GM12878 (cell line): ENCODE measurements around the gene GM2A. TPM values are rescaled to one million over a fixed set of nuclear protein-coding genes. Genes with fewer than 3 reads are reported as not detected.

ENCODE experiments used
- ATAC-seq: fragments of 200-7000 bp; cut with Tn5 transposase; 3 replicates; pipeline ENCODE4 v1.9.1; 2020; ENCODE audit warnings: mild to moderate bottlenecking, moderate library complexity
- BruUV-seq: library from RNA; stranded (reverse); fragments of 400-500 nt; replicated peaks from 2 replicates; lab custom pipeline; 2021; lab: Mats Ljungman, UMichigan
- CTCF ChIA-PET: fragments of 300-600 bp; sonication (Branson Sonifier 250); formaldehyde crosslinking; extraction: SDS; loops from one replicate; lab custom pipeline; 2021; ENCODE audit warnings: inconsistent platforms; lab: Yijun Ruan, JAX
- POLR2A ChIA-PET: fragments of 350-600 bp; formaldehyde crosslinking; extraction: SDS; loops from one replicate; lab custom pipeline; 2021; ENCODE audit warnings: inconsistent platforms; lab: Charles Lee
- RAD21 ChIA-PET: fragments of 300-600 bp; sonication (Branson Sonifier 250); formaldehyde crosslinking; loops from one replicate; lab custom pipeline; 2023; ENCODE audit warnings: antibody characterized with exemption; ENCODE audit not compliant: unreplicated experiment; lab: Charles Lee
- SMC1A ChIA-PET: fragments of 300-600 bp; sonication (Branson Sonifier 250); formaldehyde crosslinking; loops from one replicate; lab custom pipeline; 2023; ENCODE audit not compliant: unreplicated experiment, uncharacterized antibody; lab: Charles Lee
- DNase-seq: peaks from one replicate; pipeline ENCODE4 v3.0.0-alpha.2; 2011; ENCODE audit warnings: low read depth, low spot score
- FAIRE-seq: peaks from 3 replicates; lab custom pipeline; 2011; peaks lifted over from hg19 to GRCh38; lab: Jason Lieb, UNC
- H2AFZ ChIP-seq: 2 replicates; pipeline ENCODE4 v1.6.0; 2011; ENCODE audit warnings: low read depth, low read length, control low read depth; ENCODE audit not compliant: control insufficient read depth
- H3K27ac ChIP-seq: 2 replicates; pipeline ENCODE4 v1.5.1; 2011; ENCODE audit warnings: control low read depth; ENCODE audit not compliant: control insufficient read depth, insufficient read depth
- H3K27me3 ChIP-seq, 2 experiments: replicated peaks in 1 of 2; 2 replicates each; pipeline versions ENCODE4 v1.6.0 to v1.6.1; 2011; ENCODE audit warnings: low read length in 1 of 2; ENCODE audit not compliant: control insufficient read depth in 2 of 2, insufficient read depth in 2 of 2
- H3K36me3 ChIP-seq, 2 experiments: 2 replicates each; pipeline ENCODE4 v1.5.1; 2011; ENCODE audit warnings: low read length in 1 of 2; ENCODE audit not compliant: control insufficient read depth in 2 of 2, insufficient read depth in 2 of 2
- H3K4me1 ChIP-seq: 2 replicates; pipeline ENCODE4 v1.6.1; 2011; ENCODE audit warnings: mild to moderate bottlenecking, low read length, moderate library complexity, mixed read lengths; ENCODE audit not compliant: control insufficient read depth, insufficient read depth
- H3K4me2 ChIP-seq: 2 replicates; pipeline ENCODE4 v1.6.0; 2011; ENCODE audit warnings: control low read depth; ENCODE audit not compliant: control insufficient read depth, insufficient read depth
- H3K4me3 ChIP-seq: fragments of 200-600 bp; sonication (generic); 2 replicates; pipeline ENCODE4 v1.5.1; 2016
- H3K79me2 ChIP-seq: 2 replicates; pipeline ENCODE4 v1.6.0; 2011; ENCODE audit warnings: low read length; ENCODE audit not compliant: control insufficient read depth, insufficient read depth
- H3K9ac ChIP-seq: 2 replicates; pipeline ENCODE4 v1.8.0; 2011; ENCODE audit warnings: low read length, control low read depth, mixed read lengths; ENCODE audit not compliant: control insufficient read depth, insufficient read depth
- H3K9me3 ChIP-seq: replicated peaks from 3 replicates; pipeline ENCODE4 v1.5.1; 2011; ENCODE audit warnings: mild to moderate bottlenecking, low read length; ENCODE audit not compliant: control insufficient read depth, insufficient read depth
- H4K20me1 ChIP-seq: 2 replicates; pipeline ENCODE4 v1.6.0; 2011; ENCODE audit not compliant: control insufficient read depth, insufficient read depth
- ATF7 ChIP-seq: fragments of 450-650 bp; IDR thresholded peaks from 2 replicates; pipeline ENCODE4 v1.6.1; 2016; ENCODE audit warnings: low read depth, mild to moderate bottlenecking
- BRCA1 ChIP-seq: IDR thresholded peaks from 2 replicates; pipeline ENCODE4 v1.6.1; 2011; ENCODE audit warnings: low read depth, low read length, improper control_type of control experiment
- CHD4 ChIP-seq: fragments of 200-600 bp; sonication (generic); IDR thresholded peaks from 2 replicates; pipeline ENCODE4 v1.6.1; 2016; ENCODE audit warnings: mild to moderate bottlenecking
- EED ChIP-seq: sonication (generic); IDR thresholded peaks from 2 replicates; pipeline ENCODE4 v1.6.1; 2016; ENCODE audit warnings: antibody characterized with exemption, low read depth
- EZH2 ChIP-seq: IDR thresholded peaks from 2 replicates; pipeline ENCODE4 v1.6.1; 2012; ENCODE audit warnings: low read depth, mild to moderate bottlenecking, control low read depth, inconsistent platforms, low read length, borderline replicate concordance; ENCODE audit not compliant: control insufficient read depth
- IRF4 ChIP-seq: IDR thresholded peaks from 2 replicates; pipeline ENCODE4 v1.6.1; 2011; ENCODE audit warnings: low read depth, low read length
- KAT2A ChIP-seq: conservative IDR thresholded peaks from 2 replicates; pipeline ENCODE4 v1.6.1; 2011; ENCODE audit warnings: low read depth, low read length; ENCODE audit not compliant: control insufficient read depth
- LARP7 ChIP-seq: fragments of 450-650 bp; IDR thresholded peaks from 2 replicates; pipeline ENCODE4 v1.6.1; 2017; ENCODE audit warnings: mild to moderate bottlenecking
- MEF2A ChIP-seq: IDR thresholded peaks from 2 replicates; pipeline ENCODE4 v1.6.1; 2011; ENCODE audit warnings: low read depth, mild to moderate bottlenecking, low read length, moderate library complexity; ENCODE audit not compliant: insufficient read depth
- NFYB ChIP-seq: IDR thresholded peaks from 2 replicates; pipeline ENCODE4 v1.6.1; 2011; ENCODE audit warnings: low read depth, mild to moderate bottlenecking, low read length, improper control_type of control experiment, moderate library complexity; ENCODE audit not compliant: insufficient read depth
- RAD51 ChIP-seq: fragments of 450-650 bp; IDR thresholded peaks from 2 replicates; pipeline ENCODE4 v1.6.1; 2016; ENCODE audit warnings: moderate library complexity, mild to moderate bottlenecking, inconsistent platforms
- SUPT20H ChIP-seq: IDR thresholded peaks from 2 replicates; pipeline ENCODE4 v1.6.1; 2011; ENCODE audit warnings: low read depth, mild to moderate bottlenecking, low read length, moderate library complexity, borderline replicate concordance; ENCODE audit not compliant: control insufficient read depth
- YBX1 ChIP-seq: fragments of 450-650 bp; IDR thresholded peaks from 2 replicates; pipeline ENCODE4 v1.6.1; 2016; ENCODE audit warnings: antibody characterized with exemption
- ZBED1 ChIP-seq: IDR thresholded peaks from 2 replicates; pipeline ENCODE4 v1.6.1; 2016; ENCODE audit warnings: borderline replicate concordance
- WGBS: methylation state at CpG from one replicate; pipeline ENCODE4 v1.1.6; 2016; ENCODE audit warnings: low lambda C conversion rate; ENCODE audit not compliant: insufficient replicate concordance, insufficient coverage; ENCODE audit errors: missing lambda C conversion rate; 5-methylcytosine and 5-hydroxymethylcytosine counted together
- in situ Hi-C: fragments of 300-500 bp; cut with MboI; formaldehyde crosslinking; loops from 9 replicates; pipeline ENCODE4 v1.14.3; 2018; ENCODE audit warnings: mixed read lengths
- intact Hi-C: fragments of 100-400 bp; cut with micrococcal nuclease; formaldehyde crosslinking; loops from one replicate; pipeline ENCODE4 v1.14.2; 2022; ENCODE audit not compliant: unreplicated experiment
- polyA plus RNA-seq, 11 experiments: library from polyadenylated mRNA; depleted of rRNA in 4 of 11; unstranded in 6 of 11; stranded (reverse) in 5 of 11; fragments of >200 nt; fragmentation: Nextera tagmentation in 4 of 11; fragmentation: Illumina TruSeq in 1 of 11; extraction: Ambion mirVana in 4 of 11; extraction: Trizol in 1 of 11; gene quantifications; 1 replicate in 1 of 11; 2 replicates in 10 of 11; pipeline versions ENCODE4 v1.2.1 to v1.2.3, GENCODE V29; 2011 to 2016; ENCODE audit warnings: inconsistent platforms in 2 of 11, missing spikeins in 2 of 11, low read depth in 1 of 11
- total RNA-seq, 4 experiments: library from RNA; depleted of rRNA in 3 of 4; stranded (reverse); fragments of >200 nt in 3 of 4; fragmentation: Illumina TruSeq in 1 of 4; extraction: Trizol in 1 of 4; gene quantifications; 2 replicates each; pipeline versions ENCODE4 v1.2.1 to v1.2.3, GENCODE V29; 2013 to 2021
- TF ChIP-seq, protein P1 (sequence below): fragments of 450-650 bp; conservative IDR thresholded peaks from 2 replicates; pipeline ENCODE4 v1.6.1; 2017; ENCODE audit warnings: mild to moderate bottlenecking, moderate library complexity
- TF ChIP-seq, protein P2 (sequence below): IDR thresholded peaks from 2 replicates; pipeline ENCODE4 v1.6.1; 2012; ENCODE audit warnings: low read depth, low read length, improper control_type of control experiment
- TF ChIP-seq, protein P3 (sequence below): fragments of 450-650 bp; IDR thresholded peaks from 2 replicates; pipeline ENCODE4 v1.6.1; 2017; ENCODE audit warnings: borderline replicate concordance
- TF ChIP-seq, protein P4 (sequence below): IDR thresholded peaks from 2 replicates; pipeline ENCODE4 v1.6.1; 2012; ENCODE audit warnings: low read length, inconsistent platforms

The GM2A gene
- total and polyA plus RNA-seq, 10 of the 15 experiments (the other 5 are each of a cell fraction or from before 2014, with no cell fraction given): 33.6 to 106 (median 68.2) TPM

DNA sequence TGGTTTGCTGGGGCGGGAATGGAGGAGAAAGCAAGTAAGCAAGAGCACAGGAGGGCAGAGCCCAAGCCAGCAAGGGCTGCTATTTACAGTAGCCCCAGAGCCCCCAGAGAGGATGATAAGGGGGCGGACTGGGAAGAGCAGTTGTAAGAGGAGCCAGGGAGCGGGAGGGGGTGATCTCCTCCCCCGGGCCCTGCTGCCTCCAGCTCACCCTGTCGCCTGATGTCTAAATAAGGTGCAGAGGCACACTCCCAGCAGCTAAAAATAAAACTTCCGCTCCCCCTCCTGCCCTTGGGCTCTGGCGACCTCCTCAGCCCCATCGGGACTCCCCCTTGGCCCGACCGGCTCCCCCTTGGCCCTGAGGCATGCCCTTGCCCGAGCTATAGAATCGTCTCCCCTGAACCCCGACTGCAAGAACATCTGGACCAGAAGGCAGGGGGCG lies 14.7 kb upstream of the GM2A start:
- ChIA-PET POLR2A (interaction anchor here (0.8 to 10.2 kb wide), 14 partner anchors 10 to 156 kb away, joined by 3 to 290 read pairs (median 6); partner anchors contain the start of genes ANXA6, CCDC69 and GM2A), RAD21 (interaction anchor here (0.8 to 7.0 kb wide), 33 partner anchors 9 to 186 kb away, joined by 3 to 105 read pairs (median 8); partner anchors contain the start of genes ANXA6, CCDC69 and GM2A), SMC1A (interaction anchor here (0.7 to 11.1 kb wide), 27 partner anchors 13 to 233 kb away, joined by 3 to 325 read pairs (median 5); partner anchors contain the start of genes ANXA6, CCDC69, GM2A and TNIP1), CTCF (interaction anchor here (0.8 to 9.9 kb wide), 30 partner anchors 9 to 190 kb away, joined by 3 to 293 read pairs (median 6); partner anchors contain the start of genes ANXA6, CCDC69 and GM2A)
- ATAC-seq: peak; percentile 73
- H3K36me3 ChIP-seq: no peaks in the 10 kb centered on the region
- H3K79me2 ChIP-seq: no peaks in the 10 kb centered on the region; the same call in none of the 2 replicates
- H3K4me3 ChIP-seq: peak overlapping the region; percentile 66; the same call in 1 of the 2 replicates
- peak overlapping the region; percentile 84 for H2AFZ ChIP-seq
- in situ Hi-C loops: no loop called here
- 6% methylated on average over 14 of the region's 14 CpGs for WGBS
- H3K4me1 ChIP-seq: peaks cover 68% of the 10 kb centered on the region
- H4K20me1 ChIP-seq: no peaks in the 10 kb centered on the region
- peak overlapping the region; percentile 77 for H3K9ac ChIP-seq
- DNase-seq: no peak
- no TSS peak for BruUV-seq
- FAIRE-seq: no peak
- H3K4me2 ChIP-seq: peak overlapping the region; percentile 96
- intact Hi-C loops: loop anchor here (1.0 to 2.0 kb wide), 3 partner anchors 14 to 112 kb away; no protein-coding TSS in a partner anchor
- peak overlapping the region; percentile 82 for H3K27ac ChIP-seq
- no peaks in the 10 kb centered on the region; the same call in 1 of the 3 replicates for H3K9me3 ChIP-seq
- H3K27me3 ChIP-seq: no peaks in the 10 kb centered on the region
- TF ChIP-seq IRF4: no peak
- TF ChIP-seq NFYB: no peak
- no peak for TF ChIP-seq RAD51
- TF ChIP-seq, protein P1, sequence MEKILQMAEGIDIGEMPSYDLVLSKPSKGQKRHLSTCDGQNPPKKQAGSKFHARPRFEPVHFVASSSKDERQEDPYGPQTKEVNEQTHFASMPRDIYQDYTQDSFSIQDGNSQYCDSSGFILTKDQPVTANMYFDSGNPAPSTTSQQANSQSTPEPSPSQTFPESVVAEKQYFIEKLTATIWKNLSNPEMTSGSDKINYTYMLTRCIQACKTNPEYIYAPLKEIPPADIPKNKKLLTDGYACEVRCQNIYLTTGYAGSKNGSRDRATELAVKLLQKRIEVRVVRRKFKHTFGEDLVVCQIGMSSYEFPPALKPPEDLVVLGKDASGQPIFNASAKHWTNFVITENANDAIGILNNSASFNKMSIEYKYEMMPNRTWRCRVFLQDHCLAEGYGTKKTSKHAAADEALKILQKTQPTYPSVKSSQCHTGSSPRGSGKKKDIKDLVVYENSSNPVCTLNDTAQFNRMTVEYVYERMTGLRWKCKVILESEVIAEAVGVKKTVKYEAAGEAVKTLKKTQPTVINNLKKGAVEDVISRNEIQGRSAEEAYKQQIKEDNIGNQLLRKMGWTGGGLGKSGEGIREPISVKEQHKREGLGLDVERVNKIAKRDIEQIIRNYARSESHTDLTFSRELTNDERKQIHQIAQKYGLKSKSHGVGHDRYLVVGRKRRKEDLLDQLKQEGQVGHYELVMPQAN: no peak
- TF ChIP-seq KAT2A: no peak
- no peak for TF ChIP-seq EZH2
- TF ChIP-seq, protein P2, sequence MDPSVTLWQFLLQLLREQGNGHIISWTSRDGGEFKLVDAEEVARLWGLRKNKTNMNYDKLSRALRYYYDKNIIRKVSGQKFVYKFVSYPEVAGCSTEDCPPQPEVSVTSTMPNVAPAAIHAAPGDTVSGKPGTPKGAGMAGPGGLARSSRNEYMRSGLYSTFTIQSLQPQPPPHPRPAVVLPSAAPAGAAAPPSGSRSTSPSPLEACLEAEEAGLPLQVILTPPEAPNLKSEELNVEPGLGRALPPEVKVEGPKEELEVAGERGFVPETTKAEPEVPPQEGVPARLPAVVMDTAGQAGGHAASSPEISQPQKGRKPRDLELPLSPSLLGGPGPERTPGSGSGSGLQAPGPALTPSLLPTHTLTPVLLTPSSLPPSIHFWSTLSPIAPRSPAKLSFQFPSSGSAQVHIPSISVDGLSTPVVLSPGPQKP: 0 out of 2 replicates have a peak, but pooled peaks have one; percentile 49
- TF ChIP-seq ZBED1: no peak
- peak; percentile 89 for TF ChIP-seq MEF2A
- no peak for TF ChIP-seq YBX1
- TF ChIP-seq, protein P3, sequence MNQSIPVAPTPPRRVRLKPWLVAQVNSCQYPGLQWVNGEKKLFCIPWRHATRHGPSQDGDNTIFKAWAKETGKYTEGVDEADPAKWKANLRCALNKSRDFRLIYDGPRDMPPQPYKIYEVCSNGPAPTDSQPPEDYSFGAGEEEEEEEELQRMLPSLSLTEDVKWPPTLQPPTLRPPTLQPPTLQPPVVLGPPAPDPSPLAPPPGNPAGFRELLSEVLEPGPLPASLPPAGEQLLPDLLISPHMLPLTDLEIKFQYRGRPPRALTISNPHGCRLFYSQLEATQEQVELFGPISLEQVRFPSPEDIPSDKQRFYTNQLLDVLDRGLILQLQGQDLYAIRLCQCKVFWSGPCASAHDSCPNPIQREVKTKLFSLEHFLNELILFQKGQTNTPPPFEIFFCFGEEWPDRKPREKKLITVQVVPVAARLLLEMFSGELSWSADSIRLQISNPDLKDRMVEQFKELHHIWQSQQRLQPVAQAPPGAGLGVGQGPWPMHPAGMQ: no peak
- no peak for TF ChIP-seq BRCA1
- TF ChIP-seq CHD4: no peak
- TF ChIP-seq, protein P4, sequence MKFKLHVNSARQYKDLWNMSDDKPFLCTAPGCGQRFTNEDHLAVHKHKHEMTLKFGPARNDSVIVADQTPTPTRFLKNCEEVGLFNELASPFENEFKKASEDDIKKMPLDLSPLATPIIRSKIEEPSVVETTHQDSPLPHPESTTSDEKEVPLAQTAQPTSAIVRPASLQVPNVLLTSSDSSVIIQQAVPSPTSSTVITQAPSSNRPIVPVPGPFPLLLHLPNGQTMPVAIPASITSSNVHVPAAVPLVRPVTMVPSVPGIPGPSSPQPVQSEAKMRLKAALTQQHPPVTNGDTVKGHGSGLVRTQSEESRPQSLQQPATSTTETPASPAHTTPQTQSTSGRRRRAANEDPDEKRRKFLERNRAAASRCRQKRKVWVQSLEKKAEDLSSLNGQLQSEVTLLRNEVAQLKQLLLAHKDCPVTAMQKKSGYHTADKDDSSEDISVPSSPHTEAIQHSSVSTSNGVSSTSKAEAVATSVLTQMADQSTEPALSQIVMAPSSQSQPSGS: peak; percentile 19; the same call in 1 of the 2 replicates
- peak; percentile 70; the same call in 1 of the 2 replicates for TF ChIP-seq EED
- TF ChIP-seq ATF7: peak; percentile 57
- TF ChIP-seq LARP7: no peak
- no peak for TF ChIP-seq SUPT20H
